LNCaP clone FGC (cell line): ENCODE results near the gene ZNF14.
"Not testable (repeated sequence)": the region's sequence is repeated elsewhere in the genome, so short reads cannot be mapped to it uniquely, and the experiment has no call there.

ENCODE experiments used
- DNase-seq: peaks from one replicate; pipeline ENCODE4 v3.0.0-alpha.2; 2011; ENCODE audit warnings: low read depth
- H3K4me3 ChIP-seq: 2 replicates; pipeline ENCODE4 v1.5.1; 2011; ENCODE audit warnings: mild to moderate bottlenecking, low read depth, low read length, control low read depth
- CTCF ChIP-seq: IDR thresholded peaks from 2 replicates; pipeline ENCODE4 v1.5.1; 2012; ENCODE audit warnings: mild to moderate bottlenecking; ENCODE audit not compliant: control insufficient read depth, insufficient read depth; ENCODE audit errors: extremely low read depth

ZNF14 gene

GRCh38 chr19:19748249-19748938 is 15.5 kb upstream of the ZNF14 start:
- DNase-seq: no peak
- no peak overlapping the region for H3K4me3 ChIP-seq
- no peak for TF ChIP-seq CTCF

- no peak for DNase-seq
- no peak for TF ChIP-seq CTCF
- H3K4me3 ChIP-seq: no peak overlapping the region
These were observed 14.7 kb upstream of the ZNF14 start for GRCh38 chr19:19747357-19748220.

- DNase-seq: no peak
- no peak for TF ChIP-seq CTCF
- no peak overlapping the region for H3K4me3 ChIP-seq
These were observed 13.6 kb upstream of the ZNF14 start for GRCh38 chr19:19746286-19747213.

- no peak for TF ChIP-seq CTCF
- H3K4me3 ChIP-seq: no peak overlapping the region
- DNase-seq: no peak
These were observed 12.8 kb upstream of the ZNF14 start for GRCh38 chr19:19745496-19746285.

GRCh38 chr19:19744641-19745040 is 11.7 kb upstream of the ZNF14 start:
- DNase-seq: no peak
- H3K4me3 ChIP-seq: no peak overlapping the region
- TF ChIP-seq CTCF: no peak

GRCh38 chr19:19743921-19744320 is 11.0 kb upstream of the ZNF14 start:
- DNase-seq, H3K4me3 ChIP-seq: not testable (repeated sequence)
